Measurements from ENCODE around the gene SELE.

- TF ChIP-seq POLR2AphosphoS5 (IDR thresholded peaks at IDR 0.05; ENCODE audit: low read depth, low read length) (no peak), POLR2A (IDR thresholded peaks at IDR 0.05; ENCODE audit: low read depth, low read length) (no peak)
Measured at GRCh38 chr1:169704797-169705196, 29.1 kb downstream of the SELE start.
